ENCODE measurements around the gene EDN1.
A peak's percentile ranks its signal among the peaks of the same experiment; 100 is the strongest.
"Not testable (repeated sequence)": the region's sequence is repeated elsewhere in the genome, so short reads cannot be mapped to it uniquely, and the experiment has no call there.

Gene EDN1

DNA sequence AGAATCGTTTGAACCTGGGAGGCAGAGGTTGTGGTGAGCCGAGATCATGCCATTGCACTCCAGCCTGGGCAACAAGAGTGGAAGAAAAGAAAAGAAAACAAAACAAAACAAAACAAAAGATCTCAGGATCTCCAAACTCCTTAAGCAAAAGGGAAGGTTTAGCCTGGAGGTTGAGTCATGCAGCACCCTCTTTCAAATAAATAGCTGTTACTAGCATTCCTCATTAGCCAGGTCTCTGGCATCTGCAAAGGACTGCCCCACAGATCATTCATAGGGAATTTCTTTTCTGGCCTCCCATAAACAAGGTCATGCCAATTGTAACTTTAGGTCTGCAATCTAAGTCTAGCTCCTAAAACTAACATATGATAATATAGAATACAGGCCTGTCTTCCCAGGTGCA, 37.2 kb downstream of the EDN1 start:
- DNase-seq = peak; percentile 63

DNA sequence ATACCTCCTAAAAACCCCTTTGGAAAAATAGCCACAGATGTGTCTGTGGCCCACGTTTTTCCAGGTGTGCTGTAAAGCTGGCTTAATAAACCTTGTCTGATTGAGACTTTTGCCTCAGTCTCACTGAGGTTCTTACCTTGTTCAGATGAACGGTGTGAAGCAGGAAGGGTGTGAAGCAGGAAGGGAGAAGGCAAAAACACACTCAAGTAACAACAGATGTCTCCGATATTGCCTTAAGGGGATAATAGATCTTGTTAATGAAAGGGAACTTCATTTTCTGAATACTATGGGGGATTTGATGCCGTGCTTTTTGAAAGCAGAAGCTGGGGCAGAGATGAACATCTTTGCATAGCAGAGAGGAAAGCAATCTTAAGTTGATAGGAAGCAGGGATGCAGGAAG, 37.8 kb downstream of the EDN1 start:
- DNase-seq = no peak

DNA sequence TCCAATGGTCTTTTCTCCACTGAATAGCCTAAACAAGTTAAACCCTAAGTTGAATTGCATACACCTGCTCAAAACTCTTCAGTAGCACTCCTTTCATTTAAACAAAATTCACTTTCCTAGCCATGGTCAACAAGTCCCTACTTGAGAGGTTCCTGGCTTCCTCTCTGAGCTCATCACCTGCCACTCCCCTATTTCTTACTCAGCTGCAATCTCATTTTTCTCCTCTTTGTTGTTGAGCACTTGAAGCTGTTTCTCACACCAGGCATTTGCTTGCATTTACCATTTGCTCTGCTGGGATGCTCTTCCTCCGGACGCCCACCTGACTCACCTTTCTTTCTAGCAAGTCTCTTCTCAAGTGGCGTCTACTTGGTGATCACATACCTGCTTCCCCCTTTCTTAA, 38.5 kb downstream of the EDN1 start:
- no peak for DNase-seq

DNA sequence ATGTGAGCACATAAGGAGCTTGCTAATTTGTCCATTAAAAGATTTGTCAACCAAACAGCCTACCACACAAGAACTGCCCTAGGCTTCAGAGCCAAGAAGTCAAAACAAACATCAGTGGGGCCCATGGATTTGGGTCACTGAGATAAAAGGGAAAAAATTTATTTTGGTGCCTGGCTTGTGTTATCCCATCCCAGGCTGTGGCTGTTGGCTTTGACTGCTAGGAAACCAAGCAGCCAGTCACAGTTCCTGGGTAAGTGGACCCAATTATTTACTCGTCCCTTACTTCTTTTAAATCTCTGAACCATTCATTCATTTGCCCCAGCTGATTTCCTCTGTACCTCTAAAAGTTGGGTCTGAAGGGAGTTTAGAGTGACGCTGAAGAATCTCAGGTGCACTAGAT, 41.3 kb downstream of the EDN1 start:
- no peak for DNase-seq

DNA sequence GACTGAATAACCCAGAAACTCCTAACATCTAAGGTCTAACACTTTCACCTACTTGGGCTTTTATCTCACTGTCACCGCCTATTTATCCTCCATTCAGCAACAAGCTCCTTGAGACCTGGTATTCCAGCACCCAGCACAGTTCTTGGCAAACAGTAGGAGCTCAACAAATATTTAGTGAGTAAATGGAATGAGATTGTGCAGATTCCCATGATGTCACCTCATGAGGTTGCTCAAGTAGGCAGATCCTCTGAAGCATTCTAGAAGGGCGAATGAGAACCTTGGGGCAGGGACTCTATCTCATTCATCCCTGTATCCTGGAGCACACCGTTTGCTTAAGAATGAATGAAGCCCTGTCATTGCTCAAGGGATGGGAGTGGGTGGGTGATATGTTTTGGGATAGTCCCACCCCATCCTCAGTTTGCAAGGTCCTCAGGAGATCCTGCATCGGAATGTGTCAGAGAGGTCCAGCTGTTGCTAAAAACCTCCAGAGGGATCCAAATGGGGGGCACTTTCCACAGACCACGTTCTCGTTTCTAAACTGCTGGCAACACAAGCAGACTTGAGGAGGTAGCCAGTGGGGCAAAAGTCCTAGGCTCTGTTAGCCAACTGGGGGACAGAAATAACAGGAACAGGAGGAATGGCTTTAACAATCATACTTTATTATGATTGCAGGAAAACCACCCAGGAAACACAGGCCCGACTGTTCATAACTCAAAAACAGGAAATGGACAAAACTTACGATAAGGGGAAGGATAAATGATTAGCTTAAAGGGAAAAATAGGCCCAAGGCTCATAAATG, 42.0 kb downstream of the EDN1 start:
- DNase-seq = peak; percentile 65

DNA sequence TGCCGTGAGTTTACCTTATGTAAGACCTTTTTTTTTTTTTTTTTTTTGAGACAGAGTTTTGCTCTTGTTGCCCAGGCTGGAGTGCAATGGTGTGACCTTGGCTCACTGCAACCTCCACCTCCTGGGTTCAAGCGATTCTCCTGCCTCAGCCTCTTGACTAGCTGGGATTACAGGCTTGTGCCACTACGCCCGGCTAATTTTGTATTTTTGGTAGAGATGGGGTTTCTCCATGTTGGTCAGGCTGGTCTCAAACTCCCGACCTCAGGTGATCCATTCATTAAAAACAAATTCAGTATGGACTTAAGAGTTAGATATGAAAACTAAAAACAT, 42.6 kb downstream of the EDN1 start:
- DNase-seq = not testable (repeated sequence)

DNA sequence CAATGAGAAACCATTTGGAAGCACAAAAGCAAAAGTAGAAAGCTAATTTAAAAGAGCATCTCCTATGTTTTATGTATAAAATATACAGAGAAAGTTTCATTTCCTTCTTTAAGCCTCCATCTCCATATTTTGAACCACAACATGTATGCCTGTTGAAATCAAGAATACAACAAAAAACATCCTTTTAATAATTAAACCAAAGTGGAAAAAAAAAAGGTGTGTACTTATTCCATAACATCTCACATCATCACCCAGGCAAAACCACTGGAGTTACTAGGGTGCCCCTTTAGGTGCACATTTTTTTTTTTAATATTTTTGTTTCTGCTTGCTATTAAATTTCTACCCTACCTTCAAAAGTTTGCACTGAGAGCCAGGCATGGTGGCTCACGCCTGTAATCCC, 43.0 kb downstream of the EDN1 start:
- no peak for DNase-seq

DNA sequence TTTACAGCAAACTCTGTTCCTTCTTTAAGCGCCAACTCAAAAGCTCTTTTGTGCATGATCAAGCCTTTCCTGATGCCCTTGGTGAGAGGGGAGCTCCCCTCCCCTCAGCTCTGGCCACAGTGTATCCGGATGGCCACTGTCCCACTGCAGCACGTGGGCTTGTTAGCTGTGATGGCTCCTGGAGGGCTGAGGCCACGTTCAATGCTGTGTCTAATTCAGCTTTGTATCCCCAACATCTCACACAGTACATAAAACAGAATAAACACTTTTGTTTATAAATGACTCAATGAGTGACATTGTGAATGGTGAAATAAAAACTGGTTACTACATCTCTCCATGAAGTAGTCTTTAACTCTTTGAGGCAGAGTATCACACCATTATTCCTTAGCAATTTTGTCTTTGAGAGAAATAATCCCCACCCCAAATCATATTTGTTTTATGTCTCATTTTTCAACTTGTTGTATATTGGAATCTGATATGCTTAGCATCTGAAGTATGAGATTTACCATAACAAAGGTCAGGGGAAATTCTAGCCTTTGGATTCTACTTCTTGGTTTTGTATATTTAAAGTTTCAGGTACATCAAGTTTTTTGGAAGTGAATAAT, 44.5 kb downstream of the EDN1 start:
- no peak for DNase-seq

DNA sequence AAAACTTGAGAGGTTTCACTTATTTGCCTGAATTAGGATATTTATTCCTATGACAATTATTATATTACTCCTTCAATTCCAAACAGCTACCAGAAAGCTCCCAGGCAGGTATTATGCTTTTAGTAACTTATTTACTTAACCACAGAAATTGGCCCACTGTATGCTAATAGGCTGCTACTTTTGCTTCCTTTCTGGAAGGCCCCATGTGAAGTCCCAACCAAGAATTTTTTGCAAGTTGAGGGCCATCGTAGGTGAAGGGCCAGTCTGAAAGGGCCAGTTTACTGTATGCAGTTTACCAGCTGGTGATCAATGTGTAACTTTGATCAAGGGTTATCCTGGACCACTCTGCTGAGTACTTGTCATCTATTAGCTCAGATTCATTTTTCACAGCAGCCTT, 45.0 kb downstream of the EDN1 start:
- DNase-seq = no peak

DNA sequence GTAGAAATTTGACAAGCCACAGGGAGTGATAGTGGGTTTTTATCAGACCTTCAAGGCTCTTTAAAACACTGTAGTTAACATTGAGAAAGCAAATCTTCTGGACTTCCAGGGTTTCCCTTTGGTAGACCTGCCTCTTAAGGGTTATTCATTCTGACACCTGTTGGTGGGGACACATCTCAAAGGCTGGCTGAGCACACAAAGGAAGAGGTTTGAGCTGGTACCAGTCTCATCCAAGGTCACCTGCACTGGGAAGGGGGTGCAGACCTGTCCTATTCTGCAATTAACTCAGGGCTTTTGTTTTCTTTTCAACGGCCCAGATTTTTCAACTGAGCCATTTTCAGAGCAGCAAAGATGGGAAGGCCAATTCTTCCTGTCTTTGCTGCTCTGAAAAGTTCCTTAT, 45.6 kb downstream of the EDN1 start:
- no peak for DNase-seq

DNA sequence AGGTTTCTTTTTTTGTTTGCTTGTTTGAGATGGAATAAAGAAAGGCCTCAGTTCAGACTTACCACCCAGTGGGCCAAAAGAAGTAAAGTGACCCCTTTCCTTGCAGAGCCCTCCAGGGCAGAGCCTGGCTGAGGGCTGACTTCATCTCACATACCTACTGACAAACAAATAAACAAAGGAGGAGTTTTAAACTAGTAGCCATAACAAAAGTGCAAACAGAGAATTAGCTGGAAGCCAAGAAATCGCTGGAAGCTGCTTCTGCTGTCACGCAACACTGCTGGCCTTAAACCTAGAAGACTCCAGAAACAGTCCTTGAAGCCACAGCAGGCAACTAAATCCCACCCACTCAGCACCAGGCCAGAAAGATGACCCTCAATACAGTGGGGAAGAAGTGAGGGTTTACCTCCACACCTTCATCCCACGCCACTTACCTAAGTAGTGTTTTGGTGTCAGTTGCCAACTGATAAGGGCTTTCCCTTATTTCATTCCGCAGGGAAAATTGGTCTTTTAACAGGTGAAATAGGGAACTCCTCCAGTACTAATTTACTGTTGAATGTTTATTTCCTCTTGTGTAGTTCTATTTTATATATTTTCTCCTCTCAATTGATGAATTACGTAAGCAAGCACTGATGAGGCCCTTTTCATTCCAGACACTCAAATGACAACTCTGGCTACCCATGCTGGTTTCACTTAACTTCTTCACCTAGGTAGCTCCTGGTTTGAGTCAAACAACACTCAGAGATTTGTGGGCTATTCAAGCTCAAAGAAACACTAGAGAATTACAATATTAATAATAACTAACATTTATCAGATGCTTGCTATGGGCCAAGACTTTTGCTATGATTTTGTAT, 46.2 kb downstream of the EDN1 start:
- DNase-seq = no peak

DNA sequence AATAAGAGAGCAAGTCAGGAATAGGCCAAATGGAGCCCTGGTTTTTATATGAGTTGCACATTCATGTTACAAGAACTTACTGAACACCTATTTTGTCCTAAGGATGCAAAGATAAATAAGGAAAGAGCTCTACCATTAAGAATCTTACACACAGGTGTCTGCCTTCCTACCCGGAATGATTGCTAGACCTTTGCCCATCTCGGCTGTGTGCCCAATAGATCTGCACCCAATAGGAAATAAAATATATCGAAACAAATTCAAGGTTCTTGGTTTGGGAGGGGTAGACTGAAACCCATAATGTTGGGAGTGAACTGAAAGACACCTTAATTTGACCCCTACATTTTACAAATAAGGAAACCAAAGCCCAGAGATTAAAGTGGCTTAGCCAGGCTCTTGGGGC, 48.9 kb downstream of the EDN1 start:
- DNase-seq = no peak

DNA sequence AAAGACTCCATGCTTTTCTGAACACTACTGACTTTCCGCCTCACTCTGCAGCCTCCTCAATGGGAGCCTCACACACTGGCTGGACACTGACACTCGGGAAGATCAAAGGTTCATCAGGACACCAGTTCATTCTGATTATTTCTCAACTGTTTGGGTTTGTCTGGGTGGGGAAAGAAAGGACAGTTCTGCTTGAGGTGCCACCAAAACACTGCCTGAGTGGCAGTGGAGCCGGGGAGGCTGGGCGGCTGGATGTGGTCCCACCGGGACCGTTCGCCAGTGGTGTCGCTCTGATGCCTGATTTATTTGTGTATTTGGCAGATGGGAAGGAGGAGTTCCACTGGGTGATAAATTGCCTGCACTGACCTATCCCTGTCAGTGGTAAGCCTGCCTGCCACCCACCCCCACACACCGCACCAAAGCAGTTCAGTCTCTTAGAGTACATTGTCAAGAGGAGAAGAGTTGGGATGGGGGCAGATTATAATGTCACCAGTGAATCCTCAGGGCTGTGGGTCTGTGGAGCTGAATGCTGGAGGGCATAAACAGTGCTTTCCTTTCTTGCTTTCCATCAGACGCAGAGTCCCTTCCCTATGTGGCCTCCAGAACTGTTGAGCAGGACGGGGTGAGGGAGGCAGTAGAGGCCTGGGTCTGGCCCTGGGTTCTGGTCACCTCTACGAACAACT, 49.8 kb downstream of the EDN1 start:
- DNase-seq = no peak

DNA sequence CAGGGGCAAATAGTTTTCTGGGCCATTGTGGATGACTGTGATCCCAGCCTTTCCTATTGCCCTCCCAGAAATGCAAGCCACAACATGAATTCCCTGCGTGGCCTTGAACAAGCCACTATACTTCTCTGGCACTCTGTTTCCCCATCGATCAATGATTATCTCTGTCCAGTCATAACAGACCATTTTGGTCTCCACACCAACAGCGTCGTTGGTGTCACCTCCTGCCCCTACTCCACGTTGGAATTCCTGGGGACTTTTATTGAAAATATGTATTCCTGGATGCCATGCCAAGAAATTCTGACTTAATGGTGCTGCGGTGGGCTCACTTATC, 50.3 kb downstream of the EDN1 start:
- no peak for DNase-seq

DNA sequence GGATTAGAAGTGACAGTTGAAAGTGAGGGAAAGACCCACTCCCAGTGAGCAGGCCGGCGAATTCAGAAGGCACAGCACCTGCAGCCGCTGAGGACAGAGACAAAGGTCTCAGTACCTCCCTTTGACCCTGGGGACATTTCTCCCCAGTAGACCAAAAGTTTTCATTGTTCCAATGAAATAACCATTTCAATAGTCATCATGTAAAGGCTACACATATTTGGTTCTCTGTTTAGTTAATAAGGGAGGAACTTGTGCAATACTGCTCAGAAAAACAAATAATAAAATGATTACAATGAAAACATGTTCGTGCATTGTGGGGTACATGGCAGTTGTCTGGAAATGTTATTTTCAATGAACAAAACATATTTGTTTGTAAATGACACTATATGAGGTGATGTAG, 52.5 kb downstream of the EDN1 start:
- DNase-seq = no peak

DNA sequence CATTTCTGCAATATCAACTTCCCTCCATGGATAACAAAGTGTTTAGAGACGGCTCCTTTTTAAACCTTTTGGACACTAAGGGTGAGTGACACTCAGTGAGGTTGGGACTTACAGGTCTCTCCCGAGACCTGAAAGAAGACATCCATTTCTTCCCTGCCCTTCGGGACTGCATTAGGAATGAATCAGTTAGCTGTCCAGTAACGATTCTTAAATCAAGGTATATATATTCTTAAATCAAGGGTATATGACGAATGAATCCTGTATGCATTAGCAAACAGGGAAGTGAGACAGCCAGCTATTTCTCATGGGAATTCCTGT, 52.9 kb downstream of the EDN1 start:
- DNase-seq = no peak

DNA sequence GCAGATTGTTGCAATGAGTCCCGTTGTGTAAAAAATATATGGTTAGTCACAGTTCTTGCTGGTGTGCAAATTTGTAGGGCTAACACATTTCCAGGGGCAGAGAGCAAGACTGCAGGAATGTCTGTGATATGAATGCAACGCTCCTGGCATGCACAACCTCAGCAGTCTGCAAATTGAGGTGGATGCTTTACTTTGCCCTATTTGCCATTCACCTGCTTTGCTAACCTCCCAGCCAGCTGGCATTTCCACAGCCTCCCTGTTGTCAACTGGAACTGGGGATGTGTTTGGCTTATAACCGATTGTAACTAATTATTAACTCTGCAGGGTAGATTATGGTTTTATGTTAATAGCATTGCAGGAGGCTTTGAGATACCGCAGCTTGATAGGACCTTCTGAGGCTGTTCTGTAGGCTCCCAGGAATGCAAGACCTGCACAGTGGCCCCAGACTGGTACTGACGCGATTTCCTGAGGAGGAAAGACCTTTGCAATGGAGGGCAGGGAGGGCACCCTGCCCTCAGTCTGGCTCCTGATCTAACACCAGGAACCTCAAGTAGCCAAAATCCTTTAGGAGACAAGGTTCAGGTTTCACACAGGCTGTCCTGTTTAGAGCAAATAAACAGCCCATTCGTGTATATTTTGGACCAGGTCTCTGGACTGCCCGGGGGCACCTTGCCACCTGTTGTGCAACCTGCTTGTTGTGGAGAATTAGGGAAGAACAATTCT, 53.4 kb downstream of the EDN1 start:
- peak; percentile 66 for DNase-seq

DNA sequence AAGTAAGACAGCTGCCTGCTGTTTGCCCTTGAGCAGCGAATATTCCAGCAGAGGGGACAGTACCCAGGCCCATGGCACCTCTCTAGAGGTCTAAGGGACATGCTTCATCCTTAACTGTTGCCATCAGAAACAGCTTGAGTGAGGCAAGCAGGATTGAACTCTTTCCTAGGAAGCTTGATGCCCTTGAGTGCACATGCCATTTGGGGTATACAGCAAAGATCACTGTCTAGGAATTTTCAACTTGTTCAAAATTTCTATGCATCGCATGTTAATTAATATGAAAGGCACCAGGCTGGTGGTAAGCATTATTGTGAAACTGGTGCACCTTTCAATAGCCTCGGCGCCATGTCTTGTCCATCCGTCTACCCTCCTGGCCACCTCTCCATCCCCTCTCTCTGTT, 54.1 kb downstream of the EDN1 start:
- DNase-seq = no peak

DNA sequence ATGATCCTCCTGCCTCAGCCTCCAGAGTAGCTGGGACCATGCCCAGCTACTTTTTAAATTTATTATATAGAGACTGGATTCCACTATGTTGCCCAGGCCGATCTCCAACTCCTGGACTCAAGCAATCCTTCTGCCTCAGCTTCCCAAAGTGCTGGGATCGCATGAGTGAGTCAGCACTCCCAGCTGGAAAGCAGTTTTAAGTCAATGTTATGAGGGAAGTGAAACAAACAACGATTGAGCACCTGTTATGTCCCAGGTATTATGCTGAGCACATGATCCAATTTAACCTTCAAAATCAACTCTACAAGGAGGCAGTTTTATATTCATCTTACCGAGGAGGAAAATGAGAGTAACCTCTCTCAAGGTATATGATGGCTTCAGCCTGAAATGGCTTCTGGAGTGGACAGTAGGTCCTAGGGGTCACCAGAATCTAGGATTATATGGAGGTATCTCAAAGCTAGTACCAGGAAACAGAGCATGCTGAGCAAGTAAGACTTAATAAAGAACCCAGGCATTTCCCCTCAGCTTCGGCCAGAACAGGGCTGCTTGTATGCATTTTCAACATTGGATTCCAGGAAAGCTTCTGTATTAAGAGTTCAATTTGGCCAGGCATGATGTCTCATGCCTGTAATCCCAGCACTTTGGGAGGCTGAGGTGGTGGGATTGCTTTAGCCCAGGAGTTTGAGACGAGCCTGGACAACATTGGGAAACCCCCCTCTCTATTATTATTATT, 55.0 kb downstream of the EDN1 start:
- DNase-seq = no peak

DNA sequence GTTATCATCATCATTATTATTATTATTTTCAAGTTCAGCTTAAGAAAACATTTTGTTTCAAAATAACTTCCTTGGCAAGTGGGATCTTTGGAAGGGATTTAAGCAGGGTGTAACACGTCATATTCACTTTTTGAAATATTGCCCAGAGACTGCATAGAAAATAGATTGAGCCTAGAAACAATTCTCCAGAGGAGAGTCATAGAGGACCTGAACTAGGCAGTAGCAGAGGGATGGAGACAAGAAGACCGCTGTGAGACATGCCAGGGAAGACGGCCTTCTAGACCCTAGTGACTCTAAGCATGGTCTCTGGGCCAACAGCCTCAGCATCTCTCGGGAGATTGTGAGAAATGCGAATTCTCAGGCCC, 55.5 kb downstream of the EDN1 start:
- DNase-seq = no peak
